HL-60 (cell line): ENCODE results near the gene SYNM.
"Not testable (repeated sequence)": the region's sequence is repeated elsewhere in the genome, so short reads cannot be mapped to it uniquely, and the experiment has no call there.

Source experiments
- DNase-seq, 2 experiments: peaks; one replicate each; pipeline ENCODE4 v3.0.0-alpha.2; 2010 to 2020; ENCODE audit warnings: low read depth in 1 of 2, low spot score in 1 of 2
- H3K27ac ChIP-seq: fragments of 250-450 bp; sonication (Bioruptor Pico); replicated peaks from 2 replicates; pipeline ENCODE4 v1.5.1; 2020; ENCODE audit warnings: mild to moderate bottlenecking, moderate library complexity
- H3K27me3 ChIP-seq: fragments of 250-450 bp; sonication (Bioruptor Pico); 2 replicates; pipeline ENCODE4 v1.5.1; 2021; ENCODE audit warnings: mild to moderate bottlenecking, moderate library complexity; ENCODE audit not compliant: insufficient read depth, poor library complexity, severe bottlenecking
- H3K4me3 ChIP-seq: replicated peaks from 2 replicates; pipeline ENCODE4 v1.5.1; 2011; ENCODE audit warnings: mild to moderate bottlenecking, control low read depth, low read length; ENCODE audit not compliant: insufficient read depth
- GABPA ChIP-seq: IDR thresholded peaks from 2 replicates; pipeline ENCODE4 v1.6.1; 2012; ENCODE audit warnings: low read depth
- POLR2AphosphoS5 ChIP-seq: IDR thresholded peaks from 2 replicates; pipeline ENCODE4 v1.6.1; 2012; ENCODE audit warnings: low read depth
- REST ChIP-seq: IDR thresholded peaks from 2 replicates; pipeline ENCODE4 v1.6.1; 2012; ENCODE audit warnings: low read depth; ENCODE audit not compliant: insufficient replicate concordance
- SPI1 ChIP-seq: IDR thresholded peaks from 2 replicates; pipeline ENCODE4 v1.6.1; 2012; ENCODE audit warnings: low read depth, mild to moderate bottlenecking, borderline replicate concordance
- TF ChIP-seq, protein P1 (sequence below): IDR thresholded peaks from one replicate; pipeline ENCODE4 v1.5.1; 2011; ENCODE audit warnings: low read length, control low read depth, inconsistent platforms; ENCODE audit not compliant: insufficient read depth

SYNM gene

DNA sequence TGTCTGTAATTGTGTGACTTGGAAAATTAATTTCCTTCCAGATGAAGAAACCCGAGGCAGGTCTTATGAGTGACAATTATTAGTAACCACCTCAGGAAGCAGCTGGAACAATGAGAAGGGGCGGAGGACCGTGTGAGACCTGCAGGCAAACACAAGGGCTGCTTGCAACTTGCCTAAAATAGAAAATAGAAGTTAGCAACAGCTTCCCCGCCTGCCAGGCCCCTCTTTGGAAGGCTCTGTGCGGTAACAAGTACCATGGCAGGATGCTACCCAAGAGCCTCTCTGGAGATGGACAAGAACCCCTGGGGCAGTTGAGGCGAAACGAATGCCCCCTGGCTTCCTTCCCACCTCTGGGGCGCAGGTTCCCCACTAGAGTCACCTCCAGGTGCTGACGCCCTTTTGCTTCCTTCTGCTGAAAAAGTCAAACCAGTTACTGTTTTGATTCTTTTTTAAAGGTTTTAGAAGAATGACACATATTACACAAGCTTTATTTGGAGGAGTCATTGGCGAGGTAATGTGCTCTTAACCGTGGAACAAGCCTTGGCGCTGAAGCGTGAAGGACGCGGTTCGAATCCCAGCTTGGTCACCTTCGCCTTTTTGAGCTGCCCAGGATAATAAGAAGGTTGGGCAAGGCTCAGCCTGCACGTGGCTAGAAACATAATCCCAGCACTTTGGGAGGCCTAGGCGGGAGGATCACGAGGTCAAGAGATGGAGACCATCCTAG, 47.0 kb upstream of the SYNM start:
- TF ChIP-seq GABPA: no peak
- TF ChIP-seq POLR2AphosphoS5: no peak
- TF ChIP-seq SPI1: no peak
- TF ChIP-seq REST: no peak
- Histone ChIP-seq H3K4me3 (no peak overlapping the region), H3K27me3 (no peaks in the 10 kb centered on the region), H3K27ac (no peak overlapping the region)
- no peak for DNase-seq

DNA sequence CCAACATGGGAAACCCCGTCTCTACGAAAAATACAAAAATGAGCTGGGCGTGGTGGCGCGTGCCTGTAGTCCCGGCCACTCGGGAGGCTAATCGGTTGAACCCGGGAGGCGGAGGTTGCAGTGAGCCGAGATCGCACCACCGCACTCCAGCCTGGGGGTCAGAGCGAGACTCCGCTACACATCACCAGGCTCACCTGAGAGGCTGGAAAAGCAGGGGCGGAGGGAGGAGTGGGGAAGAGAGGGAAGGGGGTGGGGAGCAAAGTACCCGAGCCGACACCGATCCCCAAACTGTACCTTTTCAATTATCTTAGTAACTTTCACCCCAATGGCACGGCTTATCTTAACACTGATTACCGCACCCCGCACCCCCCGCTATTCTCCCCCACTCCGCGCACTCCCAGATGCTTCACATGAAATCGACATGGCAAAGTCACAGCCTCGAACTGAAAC, 46.4 kb upstream of the SYNM start:
- TF ChIP-seq POLR2AphosphoS5 (no peak), GABPA (no peak), SPI1 (no peak), REST (no peak)
- TF ChIP-seq, protein P1, sequence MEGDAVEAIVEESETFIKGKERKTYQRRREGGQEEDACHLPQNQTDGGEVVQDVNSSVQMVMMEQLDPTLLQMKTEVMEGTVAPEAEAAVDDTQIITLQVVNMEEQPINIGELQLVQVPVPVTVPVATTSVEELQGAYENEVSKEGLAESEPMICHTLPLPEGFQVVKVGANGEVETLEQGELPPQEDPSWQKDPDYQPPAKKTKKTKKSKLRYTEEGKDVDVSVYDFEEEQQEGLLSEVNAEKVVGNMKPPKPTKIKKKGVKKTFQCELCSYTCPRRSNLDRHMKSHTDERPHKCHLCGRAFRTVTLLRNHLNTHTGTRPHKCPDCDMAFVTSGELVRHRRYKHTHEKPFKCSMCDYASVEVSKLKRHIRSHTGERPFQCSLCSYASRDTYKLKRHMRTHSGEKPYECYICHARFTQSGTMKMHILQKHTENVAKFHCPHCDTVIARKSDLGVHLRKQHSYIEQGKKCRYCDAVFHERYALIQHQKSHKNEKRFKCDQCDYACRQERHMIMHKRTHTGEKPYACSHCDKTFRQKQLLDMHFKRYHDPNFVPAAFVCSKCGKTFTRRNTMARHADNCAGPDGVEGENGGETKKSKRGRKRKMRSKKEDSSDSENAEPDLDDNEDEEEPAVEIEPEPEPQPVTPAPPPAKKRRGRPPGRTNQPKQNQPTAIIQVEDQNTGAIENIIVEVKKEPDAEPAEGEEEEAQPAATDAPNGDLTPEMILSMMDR: no peak
- DNase-seq: no peak
- H3K27ac ChIP-seq: no peak overlapping the region
- no peaks in the 10 kb centered on the region for H3K27me3 ChIP-seq
- 0 out of 2 replicates have a peak overlapping the region, but pooled peaks have one; percentile 10 for H3K4me3 ChIP-seq

DNA sequence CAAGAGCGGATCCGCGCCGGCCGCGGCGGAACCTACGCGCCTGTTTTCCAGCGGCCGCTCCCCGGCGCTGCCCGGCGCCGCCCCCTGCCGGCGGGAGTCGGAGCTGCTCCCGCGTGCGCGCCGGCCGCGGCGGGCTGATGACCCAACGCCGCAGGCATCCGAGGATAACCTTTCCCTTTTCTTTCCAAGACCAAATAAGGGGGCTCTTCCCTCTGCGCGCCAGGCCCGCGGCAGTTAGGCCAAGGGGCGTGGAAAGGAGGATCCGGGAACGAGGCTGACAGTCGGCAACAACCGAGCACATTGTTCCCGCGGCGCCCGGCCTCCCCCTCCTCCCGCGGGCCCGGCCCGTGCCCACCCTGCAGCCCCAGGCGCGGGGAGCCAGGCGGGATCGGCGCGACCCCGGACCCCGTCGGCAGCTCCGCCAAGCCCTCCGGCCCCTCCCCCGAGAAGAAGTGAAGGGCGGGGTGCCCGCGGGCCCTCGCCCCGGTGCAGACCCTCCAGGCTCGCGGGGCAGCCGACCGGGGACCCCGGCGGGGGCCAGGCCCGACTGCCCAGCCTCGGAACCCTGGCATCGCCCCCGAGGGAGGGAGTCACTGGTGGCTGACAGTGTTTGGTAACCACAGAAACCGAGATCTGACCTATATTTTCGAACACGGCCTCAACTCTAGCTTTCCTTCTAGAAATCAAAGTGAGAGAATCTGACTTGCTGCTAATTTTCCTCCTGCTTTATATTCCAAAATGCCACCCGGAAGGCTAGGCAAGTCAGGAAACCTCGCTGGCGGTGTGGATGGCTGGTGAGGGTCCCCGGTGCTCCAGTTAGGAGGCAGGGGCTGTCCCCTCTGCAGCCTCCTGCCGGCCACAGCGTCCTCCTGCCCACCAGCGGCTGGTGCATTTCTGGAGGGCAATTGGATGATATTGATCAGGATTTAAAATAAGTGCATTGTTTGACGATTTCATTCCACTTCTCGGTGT, 45.6 kb upstream of the SYNM start:
- no peak overlapping the region for H3K27ac ChIP-seq

GRCh38 chr15:99060186-99060585, 44.7 kb upstream of the SYNM start:
- H3K4me3 ChIP-seq, H3K27me3 ChIP-seq, DNase-seq, H3K27ac ChIP-seq: not testable (repeated sequence)

More for the DNA sequence above, 45.6 kb upstream of the SYNM start:
- Histone ChIP-seq H3K4me3 (peak overlapping the region; percentile 48), H3K27me3 (no peaks in the 10 kb centered on the region)
- TF ChIP-seq REST: no peak
- TF ChIP-seq, protein P1: peak; percentile 24
- peak in 1 of 2 experiments; percentile 38 for DNase-seq
